Thoracic aorta (tissue), 2 donors: ENCODE measurements around the gene ANKRD28. TPM values are rescaled to one million over a fixed set of nuclear protein-coding genes. Genes with fewer than 3 reads are reported as not detected.
A peak's percentile ranks its signal among the peaks of the same experiment; 100 is the strongest.

Experiments
- ATAC-seq: fragments of 150-250 bp; one replicate; pipeline ENCODE4 v1.8.0; 2017; ENCODE audit warnings: low read depth; ENCODE audit not compliant: insufficient number of reproducible peaks, low FRiP score
- DNase-seq: peaks from one replicate; pipeline ENCODE4 v3.0.0-alpha.2; 2020; ENCODE audit warnings: low spot score
- H3K27ac ChIP-seq, 2 donors: fragments of 200-600 bp; sonication (generic); 1 replicate in 1 of 2; 2 replicates in 1 of 2; pipeline ENCODE4 v1.5.1; 2016; ENCODE audit warnings: mild to moderate bottlenecking in 2 of 2, moderate library complexity in 2 of 2
- H3K27me3 ChIP-seq: fragments of 200-600 bp; sonication (generic); replicated peaks from 2 replicates; pipeline ENCODE4 v1.6.0; 2016; ENCODE audit warnings: mild to moderate bottlenecking; ENCODE audit not compliant: insufficient read depth
- H3K36me3 ChIP-seq: fragments of 200-600 bp; sonication (generic); one replicate; pipeline ENCODE4 v1.5.1; 2016
- H3K4me1 ChIP-seq, 2 donors: fragments of 200-600 bp; sonication (generic); 1 replicate in 1 of 2; 2 replicates in 1 of 2; pipeline versions ENCODE4 v1.5.1 to v1.6.0; 2016; ENCODE audit warnings: low read depth in 2 of 2, mild to moderate bottlenecking in 1 of 2; ENCODE audit not compliant: control insufficient read depth in 1 of 2
- H3K4me3 ChIP-seq: fragments of 200-600 bp; sonication (generic); 2 replicates; pipeline ENCODE4 v1.5.1; 2016; ENCODE audit warnings: mild to moderate bottlenecking
- H3K9me3 ChIP-seq: fragments of 200-600 bp; sonication (generic); 2 replicates; pipeline ENCODE4 v1.5.1; 2016
- CTCF ChIP-seq: fragments of 200-600 bp; sonication (generic); IDR thresholded peaks from one replicate; pipeline ENCODE4 v1.5.1; 2019; ENCODE audit warnings: antibody characterized with exemption
- total RNA-seq, 2 donors: library from RNA; depleted of rRNA; stranded (reverse); fragments of >200 nt; gene quantifications; one replicate each; pipeline versions ENCODE4 v1.1.0 to v1.2.3, GENCODE V29; 2016

ANKRD28 gene
- total RNA-seq, 2 donors from 2014 or later, result 42.5 to 60.2 TPM

- Histone ChIP-seq H3K36me3 (peaks cover 7% of the 10 kb centered on the region), H3K9me3 (no peaks in the 10 kb centered on the region), H3K4me1 (peaks cover 12 to 15% of the 10 kb centered on the region in 2 donors), H3K4me3 (no peak overlapping the region), H3K27ac (peak overlapping the region in 1 of 2 donors; percentile 10), H3K27me3 (no peaks in the 10 kb centered on the region)
- no peak for ATAC-seq
- DNase-seq, result no peak
- no peak for TF ChIP-seq CTCF
Measured at GRCh38 chr3:15682561-15683185, 115.1 kb downstream of the ANKRD28 start.

DNA sequence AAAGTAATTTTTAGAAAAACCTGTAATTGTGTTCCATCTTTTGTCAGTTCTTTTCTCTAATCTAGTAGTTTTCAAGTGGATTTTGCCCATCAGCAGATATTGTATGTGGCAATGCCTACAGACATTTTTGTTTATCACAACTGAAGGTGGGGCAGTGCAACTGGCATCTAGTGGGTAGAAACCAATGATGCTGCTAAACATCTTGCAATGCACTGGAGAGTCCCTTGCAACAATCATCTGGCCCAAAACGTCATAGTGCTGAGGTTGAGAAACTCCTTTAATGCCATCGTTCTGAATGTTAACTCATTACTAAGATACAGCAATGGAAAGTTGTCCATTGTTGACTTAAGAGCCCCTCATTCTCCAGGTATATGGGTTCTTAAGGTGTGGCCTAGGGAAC is 116.1 kb downstream of the ANKRD28 start:
- Histone ChIP-seq H3K4me3 (no peak overlapping the region), H3K9me3 (no peaks in the 10 kb centered on the region), H3K36me3 (peaks cover 12% of the 10 kb centered on the region), H3K27me3 (no peaks in the 10 kb centered on the region), H3K4me1 (peaks cover 12 to 15% of the 10 kb centered on the region in 2 donors), H3K27ac (no peak overlapping the region)
- no peak for TF ChIP-seq CTCF
- DNase-seq (no peak), ATAC-seq (no peak)

DNA sequence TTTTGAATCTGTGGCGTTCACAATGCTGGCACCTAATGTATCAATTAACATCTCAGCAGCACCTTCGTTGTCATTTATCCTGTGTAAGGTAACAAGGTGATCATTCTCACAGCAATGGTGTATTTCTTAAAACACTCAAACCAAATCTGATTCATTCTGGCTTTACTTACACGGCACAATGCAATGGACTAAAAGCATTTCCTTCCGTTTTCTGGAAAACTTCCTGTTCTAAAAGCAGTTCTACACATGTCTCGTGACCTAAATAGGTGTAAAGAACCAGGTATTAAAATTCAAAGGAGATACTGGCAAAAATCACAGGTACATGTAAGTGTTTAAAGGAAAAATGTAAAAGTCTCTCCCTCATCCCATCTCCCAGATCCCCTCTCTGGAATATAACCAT is 118.5 kb downstream of the ANKRD28 start:
- H3K27ac ChIP-seq, result no peak overlapping the region
- H3K27me3 ChIP-seq, result no peaks in the 10 kb centered on the region
- no peaks in the 10 kb centered on the region for H3K9me3 ChIP-seq
- H3K36me3 ChIP-seq, result peaks cover 8% of the 10 kb centered on the region
- H3K4me1 ChIP-seq, result peaks cover 12 to 15% of the 10 kb centered on the region in 2 donors
- no peak for ATAC-seq
- H3K4me3 ChIP-seq, result no peak overlapping the region
- no peak for DNase-seq
- no peak for TF ChIP-seq CTCF

- ATAC-seq (no peak), DNase-seq (no peak)
- H3K27me3 ChIP-seq, result no peaks in the 10 kb centered on the region
- peaks cover 7% of the 10 kb centered on the region for H3K36me3 ChIP-seq
- no peaks in the 10 kb centered on the region for H3K4me1 ChIP-seq
- no peak for TF ChIP-seq CTCF
- H3K9me3 ChIP-seq, result no peaks in the 10 kb centered on the region
- no peak overlapping the region for H3K27ac ChIP-seq
- H3K4me3 ChIP-seq, result no peak overlapping the region
Measured at GRCh38 chr3:15676259-15676658, 121.5 kb downstream of the ANKRD28 start.

DNA sequence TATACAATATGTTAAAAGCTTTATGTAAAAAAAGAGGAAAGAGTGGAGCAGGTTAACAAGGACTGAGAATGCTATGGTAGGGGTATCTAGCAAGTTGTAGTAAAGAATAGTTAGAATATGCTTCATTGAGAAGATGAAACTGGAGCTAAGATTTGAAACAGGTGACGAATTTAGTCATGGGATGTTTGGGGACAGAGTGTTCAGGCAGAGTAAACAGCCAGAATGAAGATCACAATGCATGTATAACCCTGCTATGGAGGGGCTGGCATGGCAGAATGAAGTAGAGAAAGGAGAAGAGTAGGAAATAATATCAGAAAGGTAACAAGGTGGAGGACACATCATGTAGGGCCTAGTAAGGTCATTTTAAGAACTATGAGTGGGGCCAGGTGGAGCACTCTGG is 124.2 kb downstream of the ANKRD28 start:
- Histone ChIP-seq H3K4me1 (no peaks in the 10 kb centered on the region), H3K9me3 (no peaks in the 10 kb centered on the region), H3K27ac (no peak overlapping the region), H3K4me3 (no peak overlapping the region), H3K36me3 (peaks cover 20% of the 10 kb centered on the region), H3K27me3 (no peaks in the 10 kb centered on the region)
- DNase-seq (no peak), ATAC-seq (no peak)
- no peak for TF ChIP-seq CTCF
